Measurements from ENCODE around the gene LCN15.

DNA sequence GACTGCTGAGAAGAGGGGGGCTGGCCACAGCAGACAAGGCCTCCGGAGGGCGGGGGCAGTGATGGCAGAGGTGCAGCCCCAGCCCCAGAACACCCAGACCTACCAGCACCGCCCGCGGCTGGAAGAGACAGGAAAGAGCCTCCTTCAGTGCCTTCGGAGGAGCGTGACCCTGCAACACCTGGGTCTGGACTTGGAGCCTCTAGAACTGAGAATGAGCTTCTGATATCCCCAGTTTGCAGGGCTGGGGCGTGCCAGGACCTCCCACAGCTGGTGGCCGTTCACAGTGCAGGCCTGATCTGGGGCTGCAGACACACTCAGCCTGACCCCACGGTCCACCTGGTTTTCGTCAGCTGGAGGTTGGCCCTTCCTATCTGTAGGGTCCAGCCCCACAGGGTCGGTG is 30.7 kb downstream of the LCN15 start:
- TF ChIP-seq POLR2AphosphoS5 (IDR thresholded peaks at IDR 0.05) (no peak), RAD21 (conservative IDR thresholded peaks at IDR 0.05) (no peak), MXI1 (conservative IDR thresholded peaks at IDR 0.05; ENCODE audit: poor library complexity, severe bottlenecking) (no peak), TAF1 (IDR thresholded peaks at IDR 0.05; ENCODE audit: low read depth) (no peak), EZH2 (IDR thresholded peaks at IDR 0.05; ENCODE audit: borderline replicate concordance, insufficient read depth, low read length, poor library complexity, severe bottlenecking) (no peak)
- TF ChIP-seq, protein P1, sequence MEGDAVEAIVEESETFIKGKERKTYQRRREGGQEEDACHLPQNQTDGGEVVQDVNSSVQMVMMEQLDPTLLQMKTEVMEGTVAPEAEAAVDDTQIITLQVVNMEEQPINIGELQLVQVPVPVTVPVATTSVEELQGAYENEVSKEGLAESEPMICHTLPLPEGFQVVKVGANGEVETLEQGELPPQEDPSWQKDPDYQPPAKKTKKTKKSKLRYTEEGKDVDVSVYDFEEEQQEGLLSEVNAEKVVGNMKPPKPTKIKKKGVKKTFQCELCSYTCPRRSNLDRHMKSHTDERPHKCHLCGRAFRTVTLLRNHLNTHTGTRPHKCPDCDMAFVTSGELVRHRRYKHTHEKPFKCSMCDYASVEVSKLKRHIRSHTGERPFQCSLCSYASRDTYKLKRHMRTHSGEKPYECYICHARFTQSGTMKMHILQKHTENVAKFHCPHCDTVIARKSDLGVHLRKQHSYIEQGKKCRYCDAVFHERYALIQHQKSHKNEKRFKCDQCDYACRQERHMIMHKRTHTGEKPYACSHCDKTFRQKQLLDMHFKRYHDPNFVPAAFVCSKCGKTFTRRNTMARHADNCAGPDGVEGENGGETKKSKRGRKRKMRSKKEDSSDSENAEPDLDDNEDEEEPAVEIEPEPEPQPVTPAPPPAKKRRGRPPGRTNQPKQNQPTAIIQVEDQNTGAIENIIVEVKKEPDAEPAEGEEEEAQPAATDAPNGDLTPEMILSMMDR (IDR thresholded peaks at IDR 0.05; ENCODE audit: poor library complexity, severe bottlenecking): no peak
- TF ChIP-seq, protein P2, sequence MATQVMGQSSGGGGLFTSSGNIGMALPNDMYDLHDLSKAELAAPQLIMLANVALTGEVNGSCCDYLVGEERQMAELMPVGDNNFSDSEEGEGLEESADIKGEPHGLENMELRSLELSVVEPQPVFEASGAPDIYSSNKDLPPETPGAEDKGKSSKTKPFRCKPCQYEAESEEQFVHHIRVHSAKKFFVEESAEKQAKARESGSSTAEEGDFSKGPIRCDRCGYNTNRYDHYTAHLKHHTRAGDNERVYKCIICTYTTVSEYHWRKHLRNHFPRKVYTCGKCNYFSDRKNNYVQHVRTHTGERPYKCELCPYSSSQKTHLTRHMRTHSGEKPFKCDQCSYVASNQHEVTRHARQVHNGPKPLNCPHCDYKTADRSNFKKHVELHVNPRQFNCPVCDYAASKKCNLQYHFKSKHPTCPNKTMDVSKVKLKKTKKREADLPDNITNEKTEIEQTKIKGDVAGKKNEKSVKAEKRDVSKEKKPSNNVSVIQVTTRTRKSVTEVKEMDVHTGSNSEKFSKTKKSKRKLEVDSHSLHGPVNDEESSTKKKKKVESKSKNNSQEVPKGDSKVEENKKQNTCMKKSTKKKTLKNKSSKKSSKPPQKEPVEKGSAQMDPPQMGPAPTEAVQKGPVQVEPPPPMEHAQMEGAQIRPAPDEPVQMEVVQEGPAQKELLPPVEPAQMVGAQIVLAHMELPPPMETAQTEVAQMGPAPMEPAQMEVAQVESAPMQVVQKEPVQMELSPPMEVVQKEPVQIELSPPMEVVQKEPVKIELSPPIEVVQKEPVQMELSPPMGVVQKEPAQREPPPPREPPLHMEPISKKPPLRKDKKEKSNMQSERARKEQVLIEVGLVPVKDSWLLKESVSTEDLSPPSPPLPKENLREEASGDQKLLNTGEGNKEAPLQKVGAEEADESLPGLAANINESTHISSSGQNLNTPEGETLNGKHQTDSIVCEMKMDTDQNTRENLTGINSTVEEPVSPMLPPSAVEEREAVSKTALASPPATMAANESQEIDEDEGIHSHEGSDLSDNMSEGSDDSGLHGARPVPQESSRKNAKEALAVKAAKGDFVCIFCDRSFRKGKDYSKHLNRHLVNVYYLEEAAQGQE (IDR thresholded peaks at IDR 0.05; ENCODE audit: borderline replicate concordance): no peak
